HepG2 (cell line): Measurements from ENCODE around the gene SOX12. TPM values are rescaled to one million over a fixed set of nuclear protein-coding genes. Genes with fewer than 3 reads are reported as not detected.

Experiments used
- ATAC-seq: fragments of 200-7000 bp; cut with Tn5 transposase; 3 replicates; pipeline ENCODE4 v1.9.1; 2020; ENCODE audit warnings: mild to moderate bottlenecking, moderate library complexity
- BruUV-seq: library from RNA; stranded (reverse); fragments of 400-500 nt; replicated peaks from 2 replicates; lab custom pipeline; 2021; lab: Mats Ljungman, UMichigan
- CTCF ChIA-PET: fragments of 300-600 bp; formaldehyde crosslinking; extraction: SDS; loops from one replicate; lab custom pipeline; 2021; ENCODE audit warnings: low total read pairs, inconsistent platforms, low intra/inter-chr PET ratio; lab: Yijun Ruan, JAX
- POLR2A ChIA-PET: fragments of 350-600 bp; sonication (Branson Sonifier 250); formaldehyde crosslinking; loops from one replicate; lab custom pipeline; 2020; ENCODE audit warnings: antibody characterized with exemption, inconsistent platforms; lab: Yijun Ruan, JAX
- DNase-seq: peaks from one replicate; pipeline ENCODE4 v3.0.0-alpha.2; 2015; ENCODE audit warnings: low spot score
- FAIRE-seq: peaks from 3 replicates; lab custom pipeline; 2011; peaks lifted over from hg19 to GRCh38; lab: Jason Lieb, UNC
- H2AFZ ChIP-seq: one replicate; pipeline ENCODE4 v1.6.1; 2011; ENCODE audit warnings: low read length, inconsistent platforms
- H3K27ac ChIP-seq: fragments of 300-600 bp; 3 replicates; pipeline ENCODE4 v1.8.0; 2011; ENCODE audit warnings: mixed run types, mild to moderate bottlenecking, mixed read lengths, low read length, inconsistent platforms; ENCODE audit not compliant: insufficient read depth; ENCODE audit errors: extremely low read length
- H3K27me3 ChIP-seq, 2 experiments: fragments of 200-600 bp in 1 of 2; 2 replicates in 1 of 2; 3 replicates in 1 of 2; pipeline versions ENCODE4 v1.6.0 to v1.8.0; 2011; ENCODE audit warnings: low read length in 2 of 2, mild to moderate bottlenecking in 2 of 2, moderate library complexity in 2 of 2, inconsistent platforms in 1 of 2; ENCODE audit not compliant: insufficient read depth in 2 of 2, control insufficient read depth in 1 of 2
- H3K36me3 ChIP-seq, 2 experiments: fragments of 200-600 bp in 1 of 2; replicated peaks in 1 of 2; 2 replicates in 1 of 2; 3 replicates in 1 of 2; pipeline versions ENCODE4 v1.5.1 to v1.8.0; 2011; ENCODE audit warnings: low read length in 2 of 2, inconsistent platforms in 1 of 2; ENCODE audit not compliant: insufficient read depth in 2 of 2, control insufficient read depth in 1 of 2
- H3K4me1 ChIP-seq: 2 replicates; pipeline ENCODE4 v1.5.1; 2012; ENCODE audit warnings: low read length, inconsistent platforms; ENCODE audit not compliant: insufficient read depth
- H3K4me2 ChIP-seq: 2 replicates; pipeline ENCODE4 v1.6.0; 2011; ENCODE audit warnings: low read depth, low read length, inconsistent platforms
- H3K4me3 ChIP-seq, 3 experiments: fragments of 200-600 bp in 1 of 3; sonication (generic), shearing (Covaris generic) in 1 of 3; replicated peaks in 1 of 3; 2 replicates each; pipeline ENCODE4 v1.5.1; 2011 to 2016; ENCODE audit warnings: low read length in 3 of 3, inconsistent platforms in 2 of 3, low read depth in 2 of 3, mild to moderate bottlenecking in 2 of 3, control low read depth in 1 of 3, mixed read lengths in 1 of 3; ENCODE audit not compliant: insufficient read depth in 1 of 3
- H3K79me2 ChIP-seq: one replicate; pipeline ENCODE4 v1.6.1; 2011; ENCODE audit warnings: low read length, inconsistent platforms; ENCODE audit not compliant: insufficient read depth
- H3K9ac ChIP-seq: 2 replicates; pipeline ENCODE4 v1.6.0; 2011; ENCODE audit warnings: mild to moderate bottlenecking, low read depth, low read length, inconsistent platforms; ENCODE audit not compliant: insufficient read depth
- H3K9me3 ChIP-seq: 2 replicates; pipeline ENCODE4 v1.5.1; 2012; ENCODE audit warnings: mild to moderate bottlenecking, low read length
- H4K20me1 ChIP-seq: 2 replicates; pipeline ENCODE4 v1.6.0; 2011; ENCODE audit warnings: inconsistent platforms, mild to moderate bottlenecking, low read length, moderate library complexity; ENCODE audit not compliant: insufficient read depth
- CREM ChIP-seq, 2 experiments: sonication (generic) in 1 of 2; formaldehyde crosslinking in 1 of 2; IDR thresholded peaks; 2 replicates each; pipeline versions ENCODE4 v1.4.0 to v1.6.1; 2016 to 2020; ENCODE audit warnings: antibody characterized with exemption in 1 of 2, mild to moderate bottlenecking in 1 of 2, missing genetic modification reagents in 1 of 2
- EHMT2 ChIP-seq: fragments of 200-600 bp; sonication (generic); IDR thresholded peaks from 2 replicates; pipeline ENCODE4 v1.7.0; 2017; ENCODE audit warnings: antibody characterized with exemption, low read depth, low read length, borderline replicate concordance
- ERF ChIP-seq: IDR thresholded peaks from 2 replicates; pipeline ENCODE4 v1.6.1; 2018; ENCODE audit warnings: missing biosample characterization, missing genetic modification reagents
- GTF3A ChIP-seq: sonication (generic); formaldehyde crosslinking; conservative IDR thresholded peaks from 2 replicates; pipeline ENCODE4 v1.4.0; 2020; ENCODE audit warnings: mild to moderate bottlenecking, missing genetic modification reagents
- NFIB ChIP-seq: sonication (generic); formaldehyde crosslinking; IDR thresholded peaks from 2 replicates; pipeline ENCODE4 v1.9.0; 2021; ENCODE audit warnings: missing genetic modification reagents, mild to moderate bottlenecking, borderline replicate concordance
- POLR2A ChIP-seq, 2 experiments: IDR thresholded peaks; 2 replicates each; pipeline ENCODE4 v1.6.1; 2011; ENCODE audit warnings: low read depth in 2 of 2, low read length in 2 of 2, mild to moderate bottlenecking in 1 of 2, moderate library complexity in 1 of 2; ENCODE audit not compliant: insufficient read depth in 1 of 2
- RARG ChIP-seq: sonication (generic); formaldehyde crosslinking; IDR thresholded peaks from 2 replicates; pipeline ENCODE4 v1.4.0; 2020; ENCODE audit warnings: low read depth, mild to moderate bottlenecking, missing genetic modification reagents
- SALL1 ChIP-seq: sonication (generic); formaldehyde crosslinking; IDR thresholded peaks from 2 replicates; pipeline ENCODE4 v1.8.0; 2022; ENCODE audit warnings: mild to moderate bottlenecking, missing genetic modification reagents
- SOX5 ChIP-seq: IDR thresholded peaks from 2 replicates; pipeline ENCODE4 v1.6.1; 2016; ENCODE audit warnings: borderline replicate concordance
- SSRP1 ChIP-seq: IDR thresholded peaks from 2 replicates; pipeline ENCODE4 v1.6.1; 2016; ENCODE audit warnings: control low read depth
- TAF15 ChIP-seq: fragments of 200-400 bp; formaldehyde crosslinking; IDR thresholded peaks from one replicate; pipeline ENCODE4 v1.6.1; 2018; ENCODE audit warnings: mild to moderate bottlenecking, low read depth, low read length; ENCODE audit not compliant: poor library complexity, severe bottlenecking
- TSC22D2 ChIP-seq: sonication (generic); formaldehyde crosslinking; IDR thresholded peaks from 2 replicates; pipeline ENCODE4 v1.5.1; 2020; ENCODE audit warnings: missing genetic modification reagents, mild to moderate bottlenecking, borderline replicate concordance
- ZBTB49 ChIP-seq: sonication (generic); formaldehyde crosslinking; IDR thresholded peaks from 2 replicates; pipeline ENCODE4 v1.4.0; 2020; ENCODE audit warnings: missing genetic modification reagents, borderline replicate concordance
- ZNF101 ChIP-seq: sonication (generic); formaldehyde crosslinking; IDR thresholded peaks from 2 replicates; pipeline ENCODE4 v1.4.0; 2020; ENCODE audit warnings: mild to moderate bottlenecking, low read depth, missing genetic modification reagents, borderline replicate concordance
- ZNF124 ChIP-seq: sonication (generic); formaldehyde crosslinking; IDR thresholded peaks from 2 replicates; pipeline ENCODE4 v1.4.0; 2020; ENCODE audit warnings: missing genetic modification reagents
- ZNF274 ChIP-seq: sonication (generic); formaldehyde crosslinking; IDR thresholded peaks from 2 replicates; pipeline ENCODE4 v1.5.1; 2020; ENCODE audit warnings: mild to moderate bottlenecking, missing genetic modification reagents
- ZNF720 ChIP-seq: sonication (generic); formaldehyde crosslinking; IDR thresholded peaks from 2 replicates; pipeline ENCODE4 v1.4.0; 2020; ENCODE audit warnings: missing genetic modification reagents
- ZNF724P ChIP-seq: sonication (generic); formaldehyde crosslinking; IDR thresholded peaks from 2 replicates; pipeline ENCODE4 v1.8.0; 2022; ENCODE audit warnings: missing genetic modification reagents, borderline replicate concordance
- ZNF891 ChIP-seq: sonication (generic); formaldehyde crosslinking; IDR thresholded peaks from 2 replicates; pipeline ENCODE4 v1.5.0; 2020; ENCODE audit warnings: mild to moderate bottlenecking, missing genetic modification reagents
- ZSCAN29 ChIP-seq: sonication (generic); formaldehyde crosslinking; conservative IDR thresholded peaks from 2 replicates; pipeline ENCODE4 v1.4.0; 2020; ENCODE audit warnings: mild to moderate bottlenecking, missing genetic modification reagents
- WGBS: methylation state at CpG from one replicate; pipeline ENCODE4 v1.1.6; 2017; ENCODE audit warnings: low lambda C conversion rate; 5-methylcytosine and 5-hydroxymethylcytosine counted together
- in situ Hi-C: cut with HindIII; loops from 2 replicates; pipeline ENCODE4 v1.10.0; 2017; ENCODE audit warnings: low pct_unique_long_range_greater_than_20kb; ENCODE audit not compliant: extremely low pct_ligation_motif_present
- intact Hi-C: fragments of 100-400 bp; cut with micrococcal nuclease; formaldehyde crosslinking; loops from one replicate; pipeline ENCODE4 v1.10.0; 2022; ENCODE audit not compliant: unreplicated experiment
- polyA plus RNA-seq, 8 experiments: library from polyadenylated mRNA; depleted of rRNA in 3 of 8; stranded (reverse) in 7 of 8; unstranded in 1 of 8; fragments of >200 nt; fragmentation: Illumina TruSeq in 4 of 8; extraction: Trizol in 4 of 8; gene quantifications; 2 replicates each; pipeline versions ENCODE4 v1.2.1 to v1.2.3, GENCODE V29; 2011 to 2016; ENCODE audit warnings: low read depth in 4 of 8, missing spikeins in 1 of 8, mixed read lengths in 1 of 8; ENCODE audit not compliant: insufficient read depth in 1 of 8
- total RNA-seq, 5 experiments: library from RNA; depleted of rRNA; stranded (reverse); fragments of >200 nt; fragmentation: Illumina TruSeq; extraction: Trizol; gene quantifications; 2 replicates each; pipeline ENCODE4 v1.2.3, GENCODE V29; 2016; ENCODE audit warnings: low read depth in 1 of 5

SOX12 gene
- total and polyA plus RNA-seq, 2 of the 13 experiments (the other 11 are each of a cell fraction or from before 2014, with no cell fraction given) = 10.0 to 18.7 TPM

- TF ChIP-seq NFIB (CRISPR knock-in tag) (no peak), ZNF274 (CRISPR knock-in tag) (no peak), ERF (CRISPR knock-in tag) (no peak), CREM (IDR thresholded peaks at IDR 0.05) (no peak), CREM (CRISPR knock-in tag; IDR thresholded peaks at IDR 0.05) (no peak), TSC22D2 (CRISPR knock-in tag) (no peak), RARG (CRISPR knock-in tag) (no peak), SSRP1 (CRISPR knock-in tag) (no peak), POLR2A (IDR thresholded peaks at IDR 0.05; ENCODE audit: insufficient read depth in 1 of 2, low read depth in 2 of 2, low read length in 2 of 2) (peak in 1 of 2 experiments; percentile 51; a peak in 2 of 4 replicates), ZNF124 (0 out of 2 replicates have a peak, but pooled peaks have one; percentile 26)
Observed at GRCh38 chr20:329851-330232, 4.5 kb downstream of the SOX12 start (continued).

GRCh38 chr20:330233-331149, 5.1 kb downstream of the SOX12 start:
- peaks cover 37% of the 10 kb centered on the region for H4K20me1 ChIP-seq
- ChIA-PET CTCF (interaction anchor here (1.6 to 2.2 kb wide), 4 partner anchors 64 to 121 kb away, joined by 6 to 18 read pairs (median 10); no protein-coding TSS in a partner anchor), POLR2A (interaction anchor here (0.6 to 8.3 kb wide), 12 partner anchors 9 to 160 kb away, joined by 3 to 90 read pairs (median 4); partner anchors contain the start of genes NRSN2 and TRIB3)
- H3K9ac ChIP-seq = no peak overlapping the region
- in situ Hi-C loops (no loop called here), intact Hi-C loops (loop anchor here (1.0 to 2.0 kb wide), 4 partner anchors 16 to 121 kb away; partner anchors contain the start of gene NRSN2)
- peaks cover 4 to 9% of the 10 kb centered on the region in 2 experiments; a peak in 2 of 5 replicates for H3K36me3 ChIP-seq
- peaks cover 34% of the 10 kb centered on the region for H3K4me1 ChIP-seq
- H3K9me3 ChIP-seq = no peaks in the 10 kb centered on the region
- peak; percentile 27 for ATAC-seq
- DNase-seq = peak; percentile 71
- peaks cover 29% of the 10 kb centered on the region for H3K79me2 ChIP-seq
- no peak overlapping the region for H3K4me3 ChIP-seq
- no peak overlapping the region for H3K27ac ChIP-seq
- H3K27me3 ChIP-seq = no peaks in the 10 kb centered on the region; a peak in 1 of 5 replicates
- 65% methylated on average over 16 of the region's 16 CpGs for WGBS
- H2AFZ ChIP-seq = no peak overlapping the region
- H3K4me2 ChIP-seq = no peak overlapping the region
- FAIRE-seq = peak; percentile 91
- BruUV-seq = no TSS peak
- TF ChIP-seq ZBTB49 (CRISPR knock-in tag) = no peak
- TF ChIP-seq TAF15 = no peak
- TF ChIP-seq ZNF724P = 0 out of 2 replicates have a peak, but pooled peaks have one; percentile 56
- TF ChIP-seq SALL1 (CRISPR knock-in tag) = peak; percentile 57; the same call in 1 of the 2 replicates
- TF ChIP-seq ZNF720 = no peak
- TF ChIP-seq ZNF101 (CRISPR knock-in tag) = 0 out of 2 replicates have a peak, but pooled peaks have one; percentile 36
- TF ChIP-seq SOX5 (CRISPR knock-in tag) = peak; percentile 9; the same call in 1 of the 2 replicates
- TF ChIP-seq ZNF891 = peak; percentile 90
- TF ChIP-seq EHMT2 = no peak
- TF ChIP-seq GTF3A (CRISPR knock-in tag) = 0 out of 2 replicates have a peak, but pooled peaks have one; percentile 63
- peak; percentile 83; the same call in 1 of the 2 replicates for TF ChIP-seq ZSCAN29 (CRISPR knock-in tag)
